Measurements from ENCODE around the gene ZNF619.

Gene ZNF619

DNA sequence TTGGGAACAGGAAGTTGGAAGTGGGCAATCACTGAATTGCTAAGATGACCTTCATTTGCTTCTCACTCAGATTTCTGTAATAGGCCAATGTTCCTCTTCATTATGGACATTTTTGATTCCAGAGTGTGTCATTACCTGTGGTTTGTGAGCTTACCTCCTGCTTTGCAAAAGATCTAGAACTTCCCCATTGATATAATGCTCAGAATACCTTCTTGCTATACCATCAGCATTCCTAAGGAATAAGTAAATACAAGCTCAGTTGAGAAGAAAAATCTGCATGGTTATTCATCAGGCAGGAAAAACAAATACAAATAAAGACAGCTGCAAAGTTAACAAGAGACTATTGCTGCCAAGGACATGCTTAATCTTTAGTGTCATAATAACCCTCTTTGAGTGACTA is 25.4 kb upstream of the ZNF619 start:
- H3K4me3 ChIP-seq (ENCODE audit: low read length) = no peak overlapping the region
- TF ChIP-seq, protein P1, sequence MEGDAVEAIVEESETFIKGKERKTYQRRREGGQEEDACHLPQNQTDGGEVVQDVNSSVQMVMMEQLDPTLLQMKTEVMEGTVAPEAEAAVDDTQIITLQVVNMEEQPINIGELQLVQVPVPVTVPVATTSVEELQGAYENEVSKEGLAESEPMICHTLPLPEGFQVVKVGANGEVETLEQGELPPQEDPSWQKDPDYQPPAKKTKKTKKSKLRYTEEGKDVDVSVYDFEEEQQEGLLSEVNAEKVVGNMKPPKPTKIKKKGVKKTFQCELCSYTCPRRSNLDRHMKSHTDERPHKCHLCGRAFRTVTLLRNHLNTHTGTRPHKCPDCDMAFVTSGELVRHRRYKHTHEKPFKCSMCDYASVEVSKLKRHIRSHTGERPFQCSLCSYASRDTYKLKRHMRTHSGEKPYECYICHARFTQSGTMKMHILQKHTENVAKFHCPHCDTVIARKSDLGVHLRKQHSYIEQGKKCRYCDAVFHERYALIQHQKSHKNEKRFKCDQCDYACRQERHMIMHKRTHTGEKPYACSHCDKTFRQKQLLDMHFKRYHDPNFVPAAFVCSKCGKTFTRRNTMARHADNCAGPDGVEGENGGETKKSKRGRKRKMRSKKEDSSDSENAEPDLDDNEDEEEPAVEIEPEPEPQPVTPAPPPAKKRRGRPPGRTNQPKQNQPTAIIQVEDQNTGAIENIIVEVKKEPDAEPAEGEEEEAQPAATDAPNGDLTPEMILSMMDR (IDR thresholded peaks at IDR 0.05; ENCODE audit: insufficient read depth, low read depth, low read length, missing control alignments) = no peak
- DNase-seq (ENCODE audit: low read depth) = peak; percentile 61

DNA sequence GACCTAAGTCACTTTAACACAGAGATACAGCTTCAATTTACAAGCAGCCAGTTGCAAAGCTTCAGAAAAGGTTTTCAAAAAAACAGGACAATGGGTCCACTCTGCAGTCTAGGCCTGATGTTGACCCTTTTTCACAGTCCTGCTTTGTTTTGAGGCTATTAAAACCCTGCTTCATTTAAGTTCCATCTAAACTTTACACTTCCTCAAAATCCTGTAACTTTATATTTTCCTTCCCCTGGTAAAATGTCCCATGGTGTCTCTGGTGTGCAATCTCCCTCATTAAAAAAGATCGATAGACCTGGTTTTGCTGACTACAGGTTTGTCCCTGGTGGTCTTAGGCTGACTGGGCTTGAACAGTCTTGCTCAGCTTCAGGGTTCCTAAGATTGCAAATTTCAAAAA is 24.9 kb upstream of the ZNF619 start:
- H3K4me3 ChIP-seq (ENCODE audit: low read length) = peak overlapping the region; percentile 80
- no peak for DNase-seq (ENCODE audit: low read depth)
- TF ChIP-seq, protein P1 (IDR thresholded peaks at IDR 0.05; ENCODE audit: insufficient read depth, low read depth, low read length, missing control alignments) = no peak

DNA sequence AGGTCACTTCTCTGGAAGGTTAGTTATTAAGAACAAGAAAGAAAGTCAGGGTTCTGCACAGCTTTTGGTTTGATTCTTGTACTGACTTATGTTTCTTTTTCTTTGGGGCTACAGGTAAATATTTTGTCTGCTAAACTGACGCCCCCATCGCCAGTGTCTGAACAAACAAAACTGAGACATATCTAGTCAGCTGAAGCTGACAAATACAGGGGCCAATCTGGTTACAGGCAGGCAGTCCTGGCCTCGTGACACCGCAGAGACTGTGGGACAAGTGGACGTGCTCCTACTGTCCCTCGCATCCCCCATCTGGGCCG is 24.4 kb upstream of the ZNF619 start:
- TF ChIP-seq, protein P1 (IDR thresholded peaks at IDR 0.05; ENCODE audit: insufficient read depth, low read depth, low read length, missing control alignments) = no peak

DNA sequence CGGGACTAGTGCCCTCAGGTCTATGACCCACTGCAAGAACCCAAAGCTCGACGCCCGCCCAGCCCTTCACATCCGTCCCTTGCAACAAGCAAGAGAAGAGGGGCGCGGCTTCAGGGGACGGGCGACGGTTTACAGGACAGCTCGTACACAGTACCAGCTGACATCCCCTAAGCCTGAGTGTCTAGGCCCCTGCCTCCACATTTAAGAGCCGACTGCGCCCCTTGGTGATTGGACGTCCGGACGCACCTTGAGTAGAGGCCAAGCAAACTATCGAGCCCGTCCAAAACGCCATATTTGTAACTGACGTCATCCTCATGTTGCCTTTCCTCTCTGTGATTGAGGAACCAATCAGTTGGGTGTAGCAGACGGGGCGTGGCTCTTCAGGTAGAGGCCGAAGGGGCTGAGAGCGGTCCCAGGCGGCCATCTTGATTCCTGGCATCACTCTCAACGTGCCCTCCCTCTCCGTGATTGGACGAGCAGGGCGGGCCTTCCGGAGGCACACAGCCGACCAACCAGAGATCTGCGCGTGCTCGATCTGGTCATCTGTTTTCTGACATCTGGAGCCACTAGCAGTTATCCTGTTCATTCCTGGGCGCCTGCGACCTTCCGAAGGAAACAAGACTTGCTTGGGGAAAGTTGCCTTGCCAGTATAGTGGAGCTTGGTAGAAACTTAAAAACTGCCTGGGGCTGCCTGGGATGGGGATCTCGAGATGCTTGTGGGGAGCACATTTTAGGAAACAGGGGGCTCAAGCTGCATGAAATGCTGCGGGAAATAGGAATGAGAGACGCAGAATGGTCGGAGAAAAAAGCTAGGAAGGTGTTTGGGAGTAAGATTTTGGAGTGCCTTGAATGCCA is 23.8 kb upstream of the ZNF619 start:
- TF ChIP-seq, protein P1 (IDR thresholded peaks at IDR 0.05; ENCODE audit: insufficient read depth, low read depth, low read length, missing control alignments) = no peak
- H3K4me3 ChIP-seq (ENCODE audit: low read length) = peak overlapping the region; percentile 80
- peak; percentile 99 for DNase-seq (ENCODE audit: low read depth)

More for the DNA sequence above, 24.4 kb upstream of the ZNF619 start:
- DNase-seq (ENCODE audit: low read depth) = no peak
- H3K4me3 ChIP-seq (ENCODE audit: low read length) = peak overlapping the region; percentile 80

DNA sequence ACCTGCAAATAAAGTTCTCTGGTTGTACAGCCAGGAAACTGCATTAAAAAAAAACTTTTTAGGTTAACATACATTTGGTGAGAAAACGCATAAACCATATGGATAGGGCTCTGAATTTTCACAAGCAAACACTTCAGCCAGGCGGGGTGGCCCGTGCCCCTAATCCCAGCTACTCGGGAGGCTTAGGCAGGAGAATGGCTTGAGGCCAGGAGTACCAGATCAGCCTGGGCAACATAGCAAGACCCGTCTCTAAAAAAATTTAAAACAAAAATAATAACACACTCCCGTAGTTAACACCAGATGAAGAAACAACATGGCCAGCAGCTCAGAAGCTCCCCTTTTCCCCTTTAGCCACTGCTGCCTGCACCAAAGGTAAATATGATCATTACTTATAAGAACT is 23.0 kb upstream of the ZNF619 start:
- H3K4me3 ChIP-seq (ENCODE audit: low read length) = peak overlapping the region; percentile 80
- no peak for DNase-seq (ENCODE audit: low read depth)
- TF ChIP-seq, protein P1 (IDR thresholded peaks at IDR 0.05; ENCODE audit: insufficient read depth, low read depth, low read length, missing control alignments) = no peak

DNA sequence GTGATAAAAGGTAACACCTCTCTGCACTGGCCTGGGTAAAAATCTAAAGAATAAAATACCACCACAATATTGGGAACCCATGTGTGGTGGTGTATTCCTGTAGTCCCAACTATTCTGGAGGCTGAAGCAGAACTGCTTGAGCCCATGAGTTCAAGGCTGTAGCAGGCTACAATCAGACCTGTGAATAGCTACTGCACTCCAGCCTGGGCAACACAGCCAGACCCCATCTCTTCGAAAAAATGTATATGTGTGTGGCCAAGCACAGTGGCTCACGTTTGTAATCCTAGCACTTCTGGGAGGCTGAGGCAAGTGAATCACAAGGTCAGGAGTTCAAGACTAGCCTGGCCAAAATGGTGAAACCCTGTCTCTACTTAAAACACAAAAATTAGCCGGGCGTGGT is 21.6 kb upstream of the ZNF619 start:
- DNase-seq (ENCODE audit: low read depth) = no peak
- TF ChIP-seq, protein P1 (IDR thresholded peaks at IDR 0.05; ENCODE audit: insufficient read depth, low read depth, low read length, missing control alignments) = no peak
- H3K4me3 ChIP-seq (ENCODE audit: low read length) = no peak overlapping the region

Measured in epithelial cell of esophagus (primary cell).